Measurements from ENCODE around the gene PRKAR1B.

The PRKAR1B gene

GRCh38 chr7:571096-571717 lies 155.9 kb downstream of the PRKAR1B start:
- DNase-seq: peak in 2 of 10 donors; percentile 55
- intact Hi-C loops (cut with DNase I): no loop called here

- intact Hi-C loops (cut with DNase I): no loop called here
- no peak for DNase-seq
These were observed 156.3 kb downstream of the PRKAR1B start for GRCh38 chr7:570801-571070.

GRCh38 chr7:569996-570800 lies 156.9 kb downstream of the PRKAR1B start:
- peak in 2 of 10 donors; percentile 65 to 80 for DNase-seq

GRCh38 chr7:569071-569855 lies 157.8 kb downstream of the PRKAR1B start:
- peak in 2 of 10 donors; percentile 57 to 73 for DNase-seq

More at GRCh38 chr7:569996-570800, 156.9 kb downstream of the PRKAR1B start:
- intact Hi-C loops (cut with DNase I): no loop called here

GRCh38 chr7:568031-568951 lies 158.8 kb downstream of the PRKAR1B start:
- peak in 2 of 10 donors; percentile 57 to 73 for DNase-seq
- intact Hi-C loops (cut with DNase I): no loop called here

More at GRCh38 chr7:569071-569855, 157.8 kb downstream of the PRKAR1B start:
- intact Hi-C loops (cut with DNase I): no loop called here

- peak in 1 of 10 donors; percentile 5 for DNase-seq
- intact Hi-C loops (cut with DNase I): no loop called here
These were observed 159.7 kb downstream of the PRKAR1B start for GRCh38 chr7:567305-567883.

- no peak for DNase-seq
- intact Hi-C loops (cut with DNase I): no loop called here
These were observed 161.0 kb downstream of the PRKAR1B start for GRCh38 chr7:566100-566499.

GRCh38 chr7:564176-564865 lies 162.8 kb downstream of the PRKAR1B start:
- intact Hi-C loops (cut with DNase I): no loop called here
- peak in 2 of 10 donors; percentile 73 to 84 for DNase-seq

- DNase-seq: peak in 2 of 10 donors; percentile 9 to 30
- intact Hi-C loops (cut with DNase I): no loop called here
These were observed 163.4 kb downstream of the PRKAR1B start for GRCh38 chr7:563629-564170.

GRCh38 chr7:562789-563628 lies 164.1 kb downstream of the PRKAR1B start:
- peak in 2 of 10 donors; percentile 58 to 67 for DNase-seq
- intact Hi-C loops (cut with DNase I): no loop called here

- intact Hi-C loops (cut with DNase I): no loop called here
- peak in 2 of 10 donors; percentile 25 to 59 for DNase-seq
These were observed 164.8 kb downstream of the PRKAR1B start for GRCh38 chr7:562374-562675.

GRCh38 chr7:561631-562373 lies 165.3 kb downstream of the PRKAR1B start:
- intact Hi-C loops (cut with DNase I): no loop called here
- peak in 1 of 10 donors; percentile 35 for DNase-seq

GRCh38 chr7:560966-561630 lies 166.0 kb downstream of the PRKAR1B start:
- no peak for DNase-seq
- intact Hi-C loops (cut with DNase I): no loop called here

GRCh38 chr7:559396-559705 lies 167.7 kb downstream of the PRKAR1B start:
- DNase-seq: no peak

GRCh38 chr7:557558-557881 lies 169.6 kb downstream of the PRKAR1B start:
- intact Hi-C loops (cut with DNase I): no loop called here
- no peak for DNase-seq

More at GRCh38 chr7:559396-559705, 167.7 kb downstream of the PRKAR1B start:
- intact Hi-C loops (cut with DNase I): no loop called here

GRCh38 chr7:556837-557557 lies 170.1 kb downstream of the PRKAR1B start:
- no peak for DNase-seq

More at GRCh38 chr7:556837-557557, 170.1 kb downstream of the PRKAR1B start:
- intact Hi-C loops (cut with DNase I): no loop called here
